NCI-H1694 (cell line): ENCODE results near the gene FLT3LG.

ENCODE experiments used
- DNase-seq: peaks from one replicate; lab custom pipeline; 2025; lab: John Stamatoyannopoulos, UW

Gene FLT3LG

DNA sequence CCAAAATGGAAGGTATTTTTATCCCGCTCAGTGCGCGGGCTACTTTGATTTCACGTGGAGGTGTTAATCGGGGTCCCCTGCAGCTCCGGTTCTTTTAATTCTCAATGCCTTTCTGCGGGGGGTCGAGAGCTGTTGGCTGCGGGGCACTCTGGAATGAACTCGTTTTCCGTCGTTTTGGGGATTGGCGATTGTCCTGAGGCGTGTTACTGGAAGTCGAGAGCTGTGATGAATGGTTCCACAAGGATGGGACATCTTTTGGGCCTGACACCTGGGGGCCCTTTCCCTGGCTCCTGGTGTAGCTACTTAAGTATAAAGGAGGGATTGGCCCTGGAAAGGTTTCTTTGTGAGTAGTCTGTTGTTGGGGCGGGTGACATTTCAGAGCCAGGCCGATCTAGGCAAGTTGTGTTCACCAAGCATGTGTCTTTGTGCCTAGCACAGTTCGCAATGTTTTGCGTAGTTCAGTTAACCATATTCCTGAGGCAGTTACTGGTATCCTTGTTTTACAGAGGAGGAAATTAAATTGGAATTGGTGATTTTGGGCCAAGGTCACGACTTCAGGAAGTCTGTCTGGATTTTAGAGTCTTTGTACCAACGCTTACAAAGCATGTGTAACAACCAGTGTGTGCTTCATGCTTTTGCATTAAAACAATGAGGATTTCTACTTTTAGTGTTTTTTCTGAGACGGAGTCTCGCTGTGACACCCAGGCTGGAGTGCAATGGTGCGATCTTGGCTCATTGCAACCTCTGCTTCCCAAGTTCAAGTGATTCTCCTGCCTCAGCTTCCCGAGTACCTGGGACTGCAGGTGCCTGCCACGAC is 14.2 kb downstream of the FLT3LG start:
- no peak for DNase-seq

DNA sequence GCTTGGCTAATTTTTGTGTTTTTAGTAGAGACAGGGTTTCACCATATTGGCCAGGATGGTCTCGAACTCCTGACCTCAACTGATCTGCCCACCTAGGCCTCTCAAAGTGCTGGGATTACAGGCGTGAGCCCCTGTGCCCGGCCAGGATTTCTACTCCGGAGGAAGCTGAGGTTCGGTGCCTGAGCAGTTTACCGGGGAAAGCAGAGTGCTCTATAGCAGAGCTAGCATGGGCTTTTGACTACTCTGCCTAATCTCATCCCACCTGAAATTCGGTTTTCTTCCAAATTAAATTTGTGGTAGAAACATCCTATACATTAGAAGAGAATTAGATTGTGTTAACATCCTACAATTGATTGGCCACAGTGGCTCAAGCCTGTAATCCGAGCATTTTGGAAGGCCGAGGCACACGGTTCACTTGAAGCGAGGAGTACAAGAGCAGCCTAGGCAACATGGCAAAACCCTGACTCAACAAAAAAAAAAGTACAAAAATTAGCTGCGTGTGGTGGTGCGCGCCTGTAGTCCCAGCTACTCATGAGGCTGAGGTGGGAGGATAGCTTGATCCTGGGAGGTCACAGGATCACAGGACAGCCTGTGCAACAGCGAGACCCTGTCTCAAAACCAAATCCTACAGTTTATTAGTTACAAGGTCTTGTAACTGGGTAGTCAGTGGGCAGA is 15.0 kb downstream of the FLT3LG start:
- DNase-seq: no peak

DNA sequence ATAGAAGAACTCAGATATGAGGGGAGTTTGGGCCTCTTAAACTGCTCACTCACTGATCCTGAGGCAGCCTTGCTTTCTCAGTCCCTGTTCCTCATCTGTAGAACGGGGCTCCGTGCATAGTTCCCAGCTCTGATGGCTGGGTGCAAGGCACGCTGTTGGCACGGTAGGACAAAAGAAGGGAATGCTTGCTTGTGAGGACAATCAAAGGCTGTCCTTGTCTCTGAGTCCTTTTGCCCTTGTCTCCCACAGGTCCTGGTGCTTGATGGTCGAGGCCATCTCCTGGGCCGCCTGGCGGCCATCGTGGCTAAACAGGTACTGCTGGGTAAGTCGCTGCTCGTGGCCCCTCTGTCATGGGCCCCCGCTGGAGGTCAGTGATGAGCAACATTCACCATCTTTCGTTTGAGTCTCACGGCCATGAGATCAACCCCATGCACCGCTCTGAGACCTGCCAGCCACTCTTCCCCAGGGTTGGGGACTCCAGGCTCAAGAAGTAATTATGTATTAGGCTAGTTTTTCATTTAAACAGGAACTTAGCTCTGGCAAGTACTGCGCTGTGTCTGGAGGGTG is 15.7 kb downstream of the FLT3LG start:
- DNase-seq: no peak

DNA sequence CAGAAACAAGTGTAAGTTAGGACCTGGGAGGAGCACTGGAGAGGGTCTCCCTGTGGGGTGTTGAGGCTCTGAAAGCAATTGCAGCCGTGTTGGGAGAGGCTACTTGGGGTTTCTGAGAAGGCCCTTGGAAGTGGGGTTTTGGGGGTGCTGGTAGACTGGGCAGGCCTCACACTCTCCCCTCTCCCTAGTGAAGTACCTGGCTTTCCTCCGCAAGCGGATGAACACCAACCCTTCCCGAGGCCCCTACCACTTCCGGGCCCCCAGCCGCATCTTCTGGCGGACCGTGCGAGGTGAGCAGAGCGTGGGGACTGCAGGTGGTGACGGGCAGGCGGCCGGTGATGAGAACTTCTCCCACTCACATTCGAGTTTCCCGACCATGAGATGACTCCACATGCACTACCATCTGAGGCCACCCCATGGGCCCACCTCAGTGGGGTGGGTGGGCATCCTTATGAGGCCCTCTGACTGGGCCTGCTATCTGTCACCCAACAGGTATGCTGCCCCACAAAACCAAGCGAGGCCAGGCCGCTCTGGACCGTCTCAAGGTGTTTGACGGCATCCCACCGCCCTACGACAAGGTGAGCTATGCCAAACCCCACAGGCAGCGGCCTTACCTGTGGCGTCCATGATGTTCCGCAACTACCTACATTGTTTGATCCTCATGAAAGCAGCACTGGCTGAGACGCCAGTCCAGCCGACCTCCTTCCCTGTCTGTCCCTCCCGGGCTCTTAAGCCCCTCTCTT is 16.4 kb downstream of the FLT3LG start:
- DNase-seq: no peak

DNA sequence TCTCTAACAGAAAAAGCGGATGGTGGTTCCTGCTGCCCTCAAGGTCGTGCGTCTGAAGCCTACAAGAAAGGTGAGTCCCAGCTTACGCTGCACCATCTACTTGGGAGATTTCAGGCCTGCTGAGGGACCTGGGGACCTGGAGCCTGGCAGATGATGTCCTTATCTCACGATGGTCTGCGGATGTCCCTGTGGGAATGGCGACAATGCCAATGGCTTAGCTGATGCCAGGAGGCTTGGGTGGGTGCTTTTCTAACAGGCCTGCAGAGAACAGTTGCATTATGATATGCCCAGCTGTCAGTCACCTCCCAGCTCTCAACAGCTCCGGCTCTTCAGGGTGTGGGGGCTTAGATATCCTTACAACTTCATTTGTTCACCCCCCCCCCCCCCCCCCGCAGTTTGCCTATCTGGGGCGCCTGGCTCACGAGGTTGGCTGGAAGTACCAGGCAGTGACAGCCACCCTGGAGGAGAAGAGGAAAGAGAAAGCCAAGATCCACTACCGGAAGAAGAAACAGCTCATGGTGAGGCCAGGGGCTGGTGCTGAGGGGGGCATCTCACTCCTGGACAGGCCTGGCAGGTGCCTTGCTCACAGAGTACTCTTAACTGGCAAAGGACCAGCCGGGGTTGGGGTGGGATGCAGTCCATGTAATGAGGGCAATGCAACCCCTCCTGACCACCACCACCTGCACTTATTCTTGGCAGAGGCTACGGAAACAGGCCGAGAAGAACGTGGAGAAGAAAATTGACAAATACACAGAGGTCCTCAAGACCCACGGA is 17.2 kb downstream of the FLT3LG start:
- DNase-seq: no peak

DNA sequence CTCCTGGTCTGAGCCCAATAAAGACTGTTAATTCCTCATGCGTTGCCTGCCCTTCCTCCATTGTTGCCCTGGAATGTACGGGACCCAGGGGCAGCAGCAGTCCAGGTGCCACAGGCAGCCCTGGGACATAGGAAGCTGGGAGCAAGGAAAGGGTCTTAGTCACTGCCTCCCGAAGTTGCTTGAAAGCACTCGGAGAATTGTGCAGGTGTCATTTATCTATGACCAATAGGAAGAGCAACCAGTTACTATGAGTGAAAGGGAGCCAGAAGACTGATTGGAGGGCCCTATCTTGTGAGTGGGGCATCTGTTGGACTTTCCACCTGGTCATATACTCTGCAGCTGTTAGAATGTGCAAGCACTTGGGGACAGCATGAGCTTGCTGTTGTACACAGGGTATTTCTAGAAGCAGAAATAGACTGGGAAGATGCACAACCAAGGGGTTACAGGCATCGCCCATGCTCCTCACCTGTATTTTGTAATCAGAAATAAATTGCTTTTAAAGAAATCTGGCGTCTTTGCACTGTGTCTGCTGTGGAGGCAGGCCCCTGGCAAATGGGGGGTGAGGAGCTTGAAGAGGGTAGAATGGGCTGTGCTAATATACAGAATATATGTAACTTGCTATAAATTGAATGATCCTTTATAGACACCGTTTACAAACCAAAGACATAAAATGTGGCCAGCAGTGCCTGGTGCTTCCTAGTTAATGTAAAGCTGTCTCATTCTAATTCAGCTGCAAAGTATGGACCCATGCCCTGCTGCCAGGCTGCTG is 18.0 kb downstream of the FLT3LG start:
- DNase-seq: no peak

DNA sequence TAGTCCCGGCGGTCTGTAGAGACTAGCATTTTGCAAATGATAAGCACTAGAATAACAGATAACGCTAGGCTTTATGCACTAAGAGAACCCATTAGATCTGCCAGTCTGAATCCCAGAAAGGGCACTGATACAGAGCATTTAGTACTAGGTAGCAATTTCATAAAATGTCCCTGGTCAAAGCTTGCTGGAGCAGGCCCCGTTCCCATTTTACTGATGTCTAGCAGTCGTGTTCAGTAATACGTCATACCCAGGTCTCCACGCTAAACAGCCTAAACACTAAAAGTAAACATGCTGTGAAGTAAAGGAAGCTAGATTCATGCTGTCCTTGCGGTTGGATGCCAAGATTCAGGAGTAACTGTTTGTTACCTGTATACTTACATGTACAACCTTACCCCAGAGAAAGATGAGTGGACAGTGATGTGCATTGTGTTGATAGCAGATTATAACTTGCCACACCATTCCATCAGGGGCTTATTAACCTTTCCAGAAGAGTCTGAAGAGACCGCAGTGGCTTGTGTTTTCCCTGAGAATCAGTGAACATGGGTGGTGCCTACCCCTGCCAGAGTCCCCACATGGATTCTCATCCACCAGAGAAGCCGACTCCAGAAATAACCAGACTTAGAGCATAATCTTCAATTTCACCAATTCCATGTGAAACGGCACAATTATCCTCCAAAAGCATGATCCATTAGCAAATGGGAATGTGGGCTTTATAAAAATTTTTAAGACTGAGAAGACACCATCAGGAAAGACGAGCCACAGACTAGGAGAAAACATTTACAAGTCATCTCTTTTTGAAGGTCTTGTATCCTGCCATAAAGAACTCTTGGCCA is 18.8 kb downstream of the FLT3LG start:
- no peak for DNase-seq

DNA sequence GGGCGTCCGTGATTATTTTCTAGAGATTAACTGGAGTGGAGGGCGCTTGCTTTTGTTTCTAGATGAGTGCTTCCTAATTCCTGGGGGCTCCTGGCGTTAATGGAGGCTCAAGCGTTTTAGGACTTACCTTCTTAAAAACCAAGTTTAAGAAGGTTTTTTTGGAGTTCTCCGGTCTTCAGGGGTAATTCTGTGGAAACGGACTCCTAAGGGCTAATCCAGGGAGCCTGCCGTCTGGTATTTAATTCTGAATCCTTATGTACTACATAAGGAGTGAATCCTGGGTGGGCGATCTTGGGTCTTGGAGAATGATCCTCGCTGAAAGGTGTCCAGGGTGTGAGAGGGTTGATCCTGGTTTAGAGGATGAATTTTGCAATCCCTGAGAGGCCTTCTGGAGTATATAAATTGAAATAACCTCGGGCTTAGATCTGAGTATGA is 22.6 kb downstream of the FLT3LG start:
- DNase-seq: no peak

DNA sequence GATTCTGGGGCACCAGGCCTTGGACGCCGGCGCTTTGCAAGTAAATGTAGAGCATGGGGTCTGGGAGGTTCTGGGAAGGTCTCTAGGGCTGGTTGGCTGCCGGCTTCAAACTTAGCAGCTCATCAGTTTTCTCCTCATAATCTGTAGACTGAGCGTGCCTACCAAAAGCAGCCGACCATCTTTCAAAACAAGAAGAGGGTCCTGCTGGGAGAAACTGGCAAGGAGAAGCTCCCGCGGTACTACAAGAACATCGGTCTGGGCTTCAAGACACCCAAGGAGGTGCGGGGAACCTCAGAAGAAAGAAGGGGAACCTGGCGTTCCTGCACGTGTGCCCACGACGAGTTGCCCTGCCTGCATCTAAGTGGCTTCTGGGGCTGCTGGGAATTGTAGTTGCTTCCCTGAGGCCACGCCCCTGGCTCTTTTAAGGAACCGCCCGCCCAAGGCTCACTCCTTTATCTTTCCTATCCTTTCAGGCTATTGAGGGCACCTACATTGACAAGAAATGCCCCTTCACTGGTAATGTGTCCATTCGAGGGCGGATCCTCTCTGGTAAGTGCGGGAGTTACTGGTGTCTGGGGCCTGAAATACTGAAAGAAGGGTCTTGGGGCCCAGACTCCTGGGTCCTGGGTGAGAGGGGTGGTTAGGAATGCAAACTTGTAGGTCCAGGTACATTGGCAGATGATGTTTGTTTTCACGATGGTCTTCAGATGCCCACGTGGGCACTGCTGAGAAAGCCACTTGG is 23.2 kb downstream of the FLT3LG start:
- DNase-seq: peak; percentile 55

DNA sequence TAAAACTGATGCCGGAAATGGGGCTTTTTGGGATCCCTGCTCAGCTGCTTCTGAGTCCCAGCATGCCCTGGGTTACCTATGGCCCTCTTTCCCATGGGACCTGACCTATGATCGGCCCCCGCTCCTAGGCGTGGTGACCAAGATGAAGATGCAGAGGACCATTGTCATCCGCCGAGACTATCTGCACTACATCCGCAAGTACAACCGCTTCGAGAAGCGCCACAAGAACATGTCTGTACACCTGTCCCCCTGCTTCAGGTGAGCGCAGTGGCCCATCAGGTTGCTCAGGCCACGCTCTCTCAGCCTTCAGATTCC is 23.7 kb downstream of the FLT3LG start:
- no peak for DNase-seq

DNA sequence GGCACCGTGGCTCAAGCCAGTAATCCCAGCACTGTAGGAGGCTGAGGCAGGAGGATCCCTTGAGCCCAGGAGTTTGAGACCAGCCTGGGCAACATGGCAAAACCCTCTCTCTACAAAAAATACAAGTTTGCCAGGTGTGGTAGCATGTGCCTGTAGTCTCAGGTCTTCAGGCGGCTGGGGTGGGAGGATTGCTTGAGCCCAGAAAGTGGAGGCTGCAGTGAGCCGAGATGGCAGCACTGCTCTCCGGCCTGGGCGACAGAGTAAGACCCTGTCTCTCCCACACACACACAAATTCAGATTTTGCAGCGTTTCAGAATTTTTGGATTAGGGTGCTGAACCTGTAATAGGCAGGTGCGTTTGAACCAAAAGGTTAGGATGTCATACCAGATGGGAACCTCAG is 24.5 kb downstream of the FLT3LG start:
- no peak for DNase-seq

DNA sequence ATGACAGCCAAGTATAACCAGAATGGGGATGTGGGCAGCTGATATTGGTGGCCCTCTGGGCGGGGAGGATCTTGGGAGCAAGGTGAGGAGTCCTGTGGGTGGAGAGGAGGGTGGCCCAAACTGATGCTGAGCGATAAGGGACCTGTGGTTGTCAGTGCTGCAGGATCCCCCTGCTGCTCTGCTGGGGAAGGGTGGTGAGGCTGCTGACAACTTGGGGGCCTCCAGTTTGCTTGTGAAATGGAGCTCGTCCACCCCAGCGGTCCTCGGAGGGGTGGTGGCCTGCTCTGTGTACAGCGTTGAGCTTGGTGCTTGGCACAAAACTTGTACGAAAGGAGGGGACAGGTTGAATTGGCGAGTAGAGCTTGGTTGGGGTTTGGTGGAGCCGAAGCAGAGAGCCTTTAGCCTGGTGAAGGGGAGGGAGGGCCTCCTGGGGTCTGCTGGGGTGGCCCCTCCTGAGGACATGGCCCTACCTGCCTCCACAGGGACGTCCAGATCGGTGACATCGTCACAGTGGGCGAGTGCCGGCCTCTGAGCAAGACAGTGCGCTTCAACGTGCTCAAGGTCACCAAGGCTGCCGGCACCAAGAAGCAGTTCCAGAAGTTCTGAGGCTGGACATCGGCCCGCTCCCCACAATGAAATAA is 25.1 kb downstream of the FLT3LG start:
- no peak for DNase-seq

DNA sequence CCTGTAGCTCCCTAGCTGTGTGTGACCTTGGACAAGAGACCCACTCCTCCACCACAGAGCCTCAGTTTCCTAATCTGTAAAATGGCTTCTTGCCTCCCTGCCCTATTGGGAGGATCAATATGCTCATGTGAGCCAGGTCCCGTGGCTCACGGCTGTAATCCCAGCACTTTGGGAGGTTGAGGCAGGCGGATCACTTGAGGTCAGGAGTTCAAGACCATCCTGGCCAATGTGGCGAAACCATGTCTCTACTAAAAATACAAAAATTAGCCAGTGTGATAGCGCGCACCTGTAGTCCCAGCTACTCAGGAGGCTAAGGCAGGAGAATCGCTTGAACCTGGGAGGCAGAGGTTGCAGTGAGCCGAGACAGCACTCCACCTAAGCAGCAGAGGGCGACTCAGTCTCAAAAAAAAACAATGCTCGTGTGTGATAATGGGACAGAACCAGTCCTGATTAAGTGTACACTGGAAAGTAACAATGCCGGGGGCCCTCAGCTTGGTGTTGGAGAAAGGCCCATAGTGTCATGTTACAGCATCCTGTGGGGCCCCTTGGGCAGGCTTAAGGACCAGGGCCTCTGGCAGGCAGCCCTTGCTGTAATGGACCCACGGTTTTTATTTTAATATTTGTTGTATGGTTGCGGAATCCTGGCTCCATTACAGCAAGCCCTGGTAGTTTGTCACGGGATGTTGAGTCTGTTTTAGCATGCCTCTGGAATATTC is 29.0 kb downstream of the FLT3LG start:
- peak; percentile 56 for DNase-seq

DNA sequence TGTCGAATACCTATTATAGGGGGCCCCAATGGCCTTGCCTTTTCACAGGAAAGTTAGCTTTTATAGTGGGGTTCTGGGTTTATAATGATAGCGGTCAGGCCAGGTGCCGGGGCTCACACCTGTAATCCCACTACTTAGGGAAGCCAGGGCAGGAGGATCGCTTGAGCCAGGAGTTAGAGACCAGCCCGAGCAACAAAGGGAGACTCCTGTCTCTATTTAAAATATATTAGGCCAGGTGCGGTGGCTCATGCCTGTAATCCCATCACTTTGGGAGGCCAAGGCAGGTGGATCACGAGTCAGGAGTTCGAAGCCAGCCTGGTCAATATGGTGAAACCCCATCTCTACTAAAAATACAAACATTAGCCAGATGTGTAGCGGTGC is 29.6 kb downstream of the FLT3LG start:
- DNase-seq: no peak

DNA sequence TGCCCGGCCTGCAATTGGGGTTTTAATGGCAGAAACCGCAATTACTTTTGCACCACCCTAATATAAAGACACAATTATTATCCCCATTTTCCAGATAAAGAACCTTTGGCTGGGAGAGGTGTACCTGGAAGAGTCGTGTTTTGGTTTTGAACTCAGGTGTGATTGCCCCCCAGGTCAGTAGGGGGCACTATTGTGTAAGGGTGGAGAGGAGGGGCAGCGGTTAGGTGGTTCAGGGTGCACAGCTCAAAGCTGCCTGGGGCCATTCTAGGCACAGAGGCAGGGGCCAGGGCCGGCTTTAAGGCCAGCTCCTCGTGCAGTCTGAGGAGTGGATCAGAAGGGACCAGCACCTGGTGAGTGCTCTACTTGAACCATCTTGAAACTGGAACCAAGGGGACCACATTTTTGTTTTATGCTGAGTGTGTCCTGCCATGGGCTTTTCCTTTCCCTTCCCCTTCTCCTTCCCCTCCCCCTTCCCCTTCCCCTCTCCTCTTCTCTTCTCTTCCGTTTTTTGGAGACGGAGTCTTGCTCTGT is 32.6 kb downstream of the FLT3LG start:
- peak; percentile 47 for DNase-seq

DNA sequence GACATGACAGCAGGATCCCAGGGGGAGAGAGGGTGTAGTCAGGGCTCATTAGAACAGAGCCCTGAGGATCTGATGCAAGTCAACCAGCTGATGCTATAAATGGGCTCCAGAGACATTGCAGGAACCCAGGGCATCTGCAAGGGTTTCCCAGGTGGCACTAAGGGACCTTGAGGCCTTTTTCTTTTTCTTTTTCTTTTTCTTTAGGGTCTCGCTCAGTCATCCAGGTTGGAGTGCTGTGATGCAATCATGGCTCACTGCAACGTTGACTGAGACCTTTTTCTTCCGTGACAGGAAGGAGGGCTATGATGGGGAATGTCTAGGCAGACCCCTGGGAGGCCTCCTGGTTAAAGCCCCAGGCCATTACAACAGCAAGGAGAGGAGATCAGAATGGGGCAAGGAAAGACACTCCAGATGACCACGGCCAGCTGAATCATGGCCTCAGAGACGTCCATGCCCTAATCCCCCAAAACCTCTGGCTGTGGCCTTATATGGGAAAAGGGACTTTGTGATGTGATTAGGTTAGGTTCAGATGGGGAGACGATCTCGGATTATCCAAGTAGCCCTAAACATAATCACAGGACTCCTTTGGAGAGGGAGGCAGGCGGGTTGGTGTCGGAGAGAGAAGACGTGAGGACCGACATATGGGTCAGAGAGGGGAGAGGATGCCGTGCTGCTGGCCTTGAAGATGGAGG is 33.9 kb downstream of the FLT3LG start:
- DNase-seq: no peak

DNA sequence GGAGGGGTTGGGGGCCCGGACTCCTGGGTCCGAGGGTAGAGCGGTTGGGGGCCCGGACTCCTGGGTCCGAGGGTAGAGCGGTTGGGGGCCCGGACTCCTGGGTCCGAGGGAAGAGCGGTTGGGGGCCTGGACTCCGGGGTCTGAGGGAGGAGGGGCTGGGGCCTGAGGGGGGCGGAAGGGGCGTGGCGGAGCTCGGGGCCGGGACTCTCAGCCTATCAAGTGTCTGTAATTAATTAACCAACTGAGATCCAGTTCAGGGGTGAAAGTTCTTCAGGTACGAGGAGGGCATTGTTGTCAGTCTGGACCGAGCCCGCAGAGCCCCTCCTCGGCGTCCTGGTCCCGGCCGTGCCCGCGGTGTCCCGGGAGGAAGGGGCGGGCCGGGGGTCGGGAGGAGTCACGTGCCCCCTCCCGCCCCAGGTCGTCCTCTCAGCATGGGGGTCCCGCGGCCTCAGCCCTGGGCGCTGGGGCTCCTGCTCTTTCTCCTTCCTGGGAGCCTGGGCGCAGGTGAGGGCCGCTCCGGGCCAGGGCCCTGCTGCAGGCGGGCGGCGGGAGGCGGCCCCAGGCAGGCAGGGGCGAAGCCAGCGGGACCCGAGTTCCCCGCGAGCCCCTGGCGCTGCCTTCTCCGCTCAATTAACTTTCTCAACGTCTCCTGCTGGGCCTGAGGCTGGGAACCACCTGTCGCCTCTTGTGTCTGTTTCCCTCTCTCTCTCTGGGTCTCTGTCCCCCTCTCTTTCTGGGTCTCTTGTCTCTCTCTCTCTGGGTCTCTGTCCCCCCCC is 39.1 kb downstream of the FLT3LG start:
- no peak for DNase-seq
